A673 (cell line): Measurements from ENCODE around the gene THRB. TPM values are rescaled to one million over a fixed set of nuclear protein-coding genes. Genes with fewer than 3 reads are reported as not detected.
A peak's percentile ranks its signal among the peaks of the same experiment; 100 is the strongest.

ENCODE experiments used
- BruUV-seq: library from RNA; stranded (reverse); fragments of 400-500 nt; replicated peaks from 2 replicates; lab custom pipeline; 2021; lab: Mats Ljungman, UMichigan
- CTCF ChIA-PET: fragments of 300-600 bp; sonication (Branson Sonifier 250); formaldehyde crosslinking; loops from one replicate; lab custom pipeline; 2022; ENCODE audit warnings: antibody characterized with exemption; lab: Charles Lee
- POLR2A ChIA-PET: fragments of 300-600 bp; sonication (Branson Sonifier 250); formaldehyde crosslinking; loops from one replicate; lab custom pipeline; 2022; ENCODE audit warnings: antibody characterized with exemption; ENCODE audit not compliant: low non-redundant PET; lab: Charles Lee
- DNase-seq: peaks from one replicate; pipeline ENCODE4 v3.0.0-alpha.2; 2015; ENCODE audit warnings: low spot score
- H3K27ac ChIP-seq: fragments of 200-600 bp; sonication (generic); 2 replicates; pipeline ENCODE4 v1.5.1; 2016; ENCODE audit warnings: mixed run types, low read depth, mild to moderate bottlenecking, mixed read lengths, antibody characterized with exemption, low read length; ENCODE audit not compliant: poor library complexity, severe bottlenecking
- H3K27me3 ChIP-seq: fragments of 200-600 bp; sonication (generic); replicated peaks from 2 replicates; pipeline ENCODE4 v1.6.1; 2017; ENCODE audit warnings: mixed run types, low read depth, mild to moderate bottlenecking, mixed read lengths, antibody characterized with exemption, low read length; ENCODE audit not compliant: insufficient read depth, poor library complexity
- H3K36me3 ChIP-seq: fragments of 200-600 bp; sonication (generic); 2 replicates; pipeline ENCODE4 v1.6.1; 2016; ENCODE audit warnings: mixed run types, mild to moderate bottlenecking, mixed read lengths, antibody characterized with exemption, low read length; ENCODE audit not compliant: insufficient read depth, poor library complexity, severe bottlenecking
- H3K4me1 ChIP-seq: fragments of 200-600 bp; sonication (generic); 2 replicates; pipeline ENCODE4 v1.6.1; 2017; ENCODE audit warnings: mixed run types, mild to moderate bottlenecking, mixed read lengths, antibody characterized with exemption, low read length; ENCODE audit not compliant: insufficient read depth, poor library complexity, severe bottlenecking
- H3K4me3 ChIP-seq: fragments of 200-600 bp; sonication (generic); 2 replicates; pipeline ENCODE4 v1.5.1; 2016; ENCODE audit warnings: low read depth, mixed run types, mild to moderate bottlenecking, mixed read lengths, low read length; ENCODE audit not compliant: poor library complexity, severe bottlenecking
- H3K9me3 ChIP-seq: fragments of 200-600 bp; sonication (generic); 2 replicates; pipeline ENCODE4 v1.6.1; 2016; ENCODE audit warnings: mixed run types, low read depth, mild to moderate bottlenecking, mixed read lengths, antibody characterized with exemption, low read length; ENCODE audit not compliant: poor library complexity, severe bottlenecking
- CTCF ChIP-seq: fragments of 300-800, 200-600 bp; sonication (generic); conservative IDR thresholded peaks from 2 replicates; pipeline ENCODE4 v1.5.1; 2017; ENCODE audit warnings: low read depth, mild to moderate bottlenecking, antibody characterized with exemption, low read length, moderate library complexity, mixed read lengths
- EZH2 ChIP-seq: fragments of 200-600 bp; sonication (generic); IDR thresholded peaks from 2 replicates; pipeline ENCODE4 v1.6.1; 2017; ENCODE audit warnings: borderline replicate concordance, low read depth, mild to moderate bottlenecking, mixed read lengths, antibody characterized with exemption, low read length; ENCODE audit not compliant: poor library complexity, severe bottlenecking
- intact Hi-C: fragments of 100-400 bp; cut with micrococcal nuclease; formaldehyde crosslinking; loops from one replicate; pipeline ENCODE4 v1.10.0; 2022; ENCODE audit not compliant: unreplicated experiment
- total RNA-seq: library from RNA; stranded (reverse); gene quantifications from 2 replicates; pipeline ENCODE4 v1.2.3, GENCODE V29; 2021

The THRB gene
- total RNA-seq, 1 experiment from 2014 or later, result 0.11 TPM

GRCh38 chr3:24222165-24222805 is 272.4 kb downstream of the THRB start:
- no peak for TF ChIP-seq CTCF
- no peak for TF ChIP-seq EZH2
- Histone ChIP-seq H3K27ac (no peak overlapping the region), H3K9me3 (no peaks in the 10 kb centered on the region), H3K4me1 (no peaks in the 10 kb centered on the region), H3K27me3 (no peaks in the 10 kb centered on the region), H3K4me3 (no peak overlapping the region), H3K36me3 (no peaks in the 10 kb centered on the region)
- POLR2A ChIA-PET, result no interaction called here
- intact Hi-C loops, result no loop called here
- no peak for DNase-seq
- CTCF ChIA-PET, result no interaction called here
- BruUV-seq, result no TSS peak

GRCh38 chr3:24220859-24221657 is 273.6 kb downstream of the THRB start:
- intact Hi-C loops, result no loop called here
- no peak for TF ChIP-seq CTCF
- Histone ChIP-seq H3K27me3 (no peaks in the 10 kb centered on the region), H3K4me1 (no peaks in the 10 kb centered on the region), H3K4me3 (no peak overlapping the region), H3K27ac (no peak overlapping the region), H3K9me3 (no peaks in the 10 kb centered on the region), H3K36me3 (no peaks in the 10 kb centered on the region)
- no TSS peak for BruUV-seq
- DNase-seq, result peak; percentile 8
- ChIA-PET CTCF (no interaction called here), POLR2A (no interaction called here)

GRCh38 chr3:24215502-24215901 is 279.1 kb downstream of the THRB start:
- Histone ChIP-seq H3K36me3 (no peaks in the 10 kb centered on the region), H3K27me3 (no peaks in the 10 kb centered on the region), H3K4me3 (no peak overlapping the region), H3K27ac (no peak overlapping the region), H3K9me3 (no peaks in the 10 kb centered on the region), H3K4me1 (no peaks in the 10 kb centered on the region)
- BruUV-seq, result no TSS peak
- no peak for DNase-seq
- no peak for TF ChIP-seq CTCF
- no peak for TF ChIP-seq EZH2
- CTCF ChIA-PET, result no interaction called here
- POLR2A ChIA-PET, result no interaction called here
- intact Hi-C loops, result no loop called here
